ENCODE data around the gene CCDC107. TPM values are rescaled to one million over a fixed set of nuclear protein-coding genes. Genes with fewer than 3 reads are reported as not detected.
A peak's percentile ranks its signal among the peaks of the same experiment; 100 is the strongest.

The CCDC107 gene
- 10 to 100 TPM; 14.6 to 29.8 (median 19.1) TPM for total RNA-seq
- polyA plus RNA-seq = 10 to 100 TPM; 15.0 to 17.8 TPM
- long read RNA-seq, donor 1, transcript CCDC107-206 (5 exons, 1,242 nt) = major isoform, 24 of 58 reads
- long read RNA-seq, donor 1, transcript CCDC107-204 (6 exons, 1,173 nt) = minor isoform, 10 of 58 reads
- long read RNA-seq, donor 1, transcript CCDC107-202 (4 exons, 1,016 nt) = minor isoform, 10 of 58 reads
- long read RNA-seq, donor 1, partial matches to known transcripts = 2 of 58 reads
- long read RNA-seq, donor 1, other reads (novel, unspliced or antisense) = 10 of 58 reads
- long read RNA-seq, donor 2, transcript CCDC107-206 (5 exons, 1,242 nt) = major isoform, 9 of 27 reads
- long read RNA-seq, donor 2, partial matches to known transcripts = 0 of 27 reads
- long read RNA-seq, donor 2, other reads (novel, unspliced or antisense) = 11 of 27 reads
- long read RNA-seq, donor 3, transcript CCDC107-204 (6 exons, 1,173 nt) = minor isoform, 7 of 39 reads
- long read RNA-seq, donor 3, transcript CCDC107-206 (5 exons, 1,242 nt) = major isoform, 16 of 39 reads
- long read RNA-seq, donor 3, partial matches to known transcripts = 3 of 39 reads
- long read RNA-seq, donor 3, other reads (novel, unspliced or antisense) = 9 of 39 reads

DNA sequence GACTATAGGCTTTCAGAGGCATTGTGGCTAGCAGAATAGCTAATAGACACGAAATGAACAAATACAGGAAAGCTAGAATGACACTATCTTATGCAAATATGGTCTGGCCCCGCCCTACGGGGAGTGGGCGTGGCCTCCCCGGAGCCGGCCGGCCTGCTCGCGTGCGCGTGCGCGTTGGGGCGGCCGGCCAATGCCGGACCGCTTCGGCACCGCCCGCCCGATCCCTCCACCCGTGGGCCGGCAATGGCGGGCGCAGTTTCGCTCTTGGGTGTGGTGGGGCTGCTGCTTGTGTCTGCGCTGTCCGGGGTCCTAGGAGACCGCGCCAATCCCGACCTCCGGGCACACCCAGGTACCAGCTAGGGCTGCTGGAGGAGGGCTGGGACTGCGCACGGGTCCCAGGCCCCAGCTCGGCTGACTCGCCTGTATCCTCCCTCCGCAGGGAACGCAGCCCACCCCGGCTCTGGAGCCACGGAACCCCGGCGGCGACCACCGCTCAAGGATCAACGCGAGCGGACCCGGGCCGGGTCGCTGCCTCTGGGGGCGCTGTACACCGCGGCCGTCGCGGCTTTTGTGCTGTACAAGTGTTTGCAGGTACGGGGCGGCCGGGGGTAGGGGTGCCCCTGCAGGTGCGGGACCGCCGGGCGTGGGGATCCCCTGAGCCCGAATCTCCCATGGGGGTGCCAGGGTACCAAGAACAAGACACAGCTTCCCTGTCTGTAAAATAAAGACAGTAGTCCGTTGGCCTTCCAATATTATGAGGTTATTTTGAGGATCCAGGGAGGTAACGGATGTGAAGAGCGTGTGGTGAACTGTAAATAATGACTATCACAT lies at the start of gene CCDC107:
Gene CCDC107, plus strand, starts transcription at position 156 of the 831 bp plus-strand sequence. Its CDS starts 88 bp downstream, at position 244.
- 0 to 1% (median 0%) methylated on average over 56 to 67 of the region's 67 CpGs for WGBS, 3 donors
- no peaks in the 10 kb centered on the region for H3K27me3 ChIP-seq
- no peaks in the 10 kb centered on the region for H3K9me3 ChIP-seq
- no peaks in the 10 kb centered on the region for H3K36me3 ChIP-seq
- H3K4me3 ChIP-seq = peak within 1 kb of the TSS; percentile 94
- H3K4me1 ChIP-seq (ENCODE audit: insufficient read depth) = no peaks in the 10 kb centered on the region
- peak; percentile 86 to 92 (median 90) for DNase-seq
- intact Hi-C loops (cut with DNase I) = loop anchor here in 2 of 4 donors (2.0 to 10.0 kb wide), 4 partner anchors 30 to 164 kb away; partner anchors contain the start of genes RUSC2 (in 1 of the 2) and TPM2 (in 1 of the 2)
- peak within 1 kb of the TSS; percentile 81 to 97 for H3K27ac ChIP-seq
- peak; percentile 92 for TF ChIP-seq POLR2A (IDR thresholded peaks at IDR 0.05)
- TF ChIP-seq, protein P1, sequence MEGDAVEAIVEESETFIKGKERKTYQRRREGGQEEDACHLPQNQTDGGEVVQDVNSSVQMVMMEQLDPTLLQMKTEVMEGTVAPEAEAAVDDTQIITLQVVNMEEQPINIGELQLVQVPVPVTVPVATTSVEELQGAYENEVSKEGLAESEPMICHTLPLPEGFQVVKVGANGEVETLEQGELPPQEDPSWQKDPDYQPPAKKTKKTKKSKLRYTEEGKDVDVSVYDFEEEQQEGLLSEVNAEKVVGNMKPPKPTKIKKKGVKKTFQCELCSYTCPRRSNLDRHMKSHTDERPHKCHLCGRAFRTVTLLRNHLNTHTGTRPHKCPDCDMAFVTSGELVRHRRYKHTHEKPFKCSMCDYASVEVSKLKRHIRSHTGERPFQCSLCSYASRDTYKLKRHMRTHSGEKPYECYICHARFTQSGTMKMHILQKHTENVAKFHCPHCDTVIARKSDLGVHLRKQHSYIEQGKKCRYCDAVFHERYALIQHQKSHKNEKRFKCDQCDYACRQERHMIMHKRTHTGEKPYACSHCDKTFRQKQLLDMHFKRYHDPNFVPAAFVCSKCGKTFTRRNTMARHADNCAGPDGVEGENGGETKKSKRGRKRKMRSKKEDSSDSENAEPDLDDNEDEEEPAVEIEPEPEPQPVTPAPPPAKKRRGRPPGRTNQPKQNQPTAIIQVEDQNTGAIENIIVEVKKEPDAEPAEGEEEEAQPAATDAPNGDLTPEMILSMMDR (IDR thresholded peaks at IDR 0.05) = peak; percentile 51 to 80 (median 77)
- TF ChIP-seq EP300 (IDR thresholded peaks at IDR 0.05) = no peak

DNA sequence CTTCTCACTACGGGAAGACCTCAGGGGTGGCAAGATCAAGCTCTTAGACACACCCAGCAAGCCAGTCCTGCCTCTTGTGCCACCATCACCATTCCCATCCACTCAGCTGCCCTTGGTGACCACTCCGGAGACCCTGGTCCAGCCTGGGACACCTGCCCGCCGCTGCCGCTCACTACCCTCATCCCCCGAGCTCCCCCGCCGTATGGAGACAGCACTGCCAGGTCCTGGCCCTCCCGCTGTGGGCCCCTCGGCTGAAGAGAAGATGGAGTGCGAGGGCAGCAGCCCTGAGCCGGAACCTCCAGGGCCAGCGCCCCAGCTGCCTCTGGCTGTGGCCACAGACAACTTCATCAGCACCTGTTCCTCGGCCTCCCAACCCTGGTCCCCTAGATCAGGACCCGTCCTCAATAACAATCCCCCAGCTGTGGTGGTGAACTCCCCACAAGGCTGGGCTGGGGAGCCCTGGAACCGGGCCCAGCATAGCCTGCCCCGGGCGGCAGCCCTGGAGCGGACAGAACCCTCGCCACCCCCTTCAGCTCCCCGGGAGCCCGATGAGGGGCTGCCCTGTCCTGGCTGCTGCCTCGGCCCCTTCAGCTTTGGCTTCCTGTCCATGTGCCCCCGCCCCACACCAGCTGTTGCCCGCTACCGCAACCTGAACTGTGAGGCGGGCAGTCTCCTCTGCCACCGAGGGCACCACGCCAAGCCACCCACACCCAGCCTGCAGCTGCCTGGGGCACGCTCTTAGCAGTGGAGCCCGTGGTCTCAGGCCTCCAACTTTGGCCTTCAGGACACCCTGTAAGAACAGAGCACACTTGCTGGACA lies 48.9 kb upstream of the CCDC107 start:
- DNase-seq = no peak
- intact Hi-C loops (cut with DNase I) = loop anchor here in 1 of 4 donors (5.0 kb wide), 1 partner anchor 38 kb away; no protein-coding TSS in a partner anchor
- Histone ChIP-seq H3K27ac (no peak overlapping the region), H3K4me1 (ENCODE audit: insufficient read depth) (peaks cover 5% of the 10 kb centered on the region), H3K27me3 (no peaks in the 10 kb centered on the region), H3K9me3 (no peaks in the 10 kb centered on the region), H3K4me3 (no peak overlapping the region), H3K36me3 (no peaks in the 10 kb centered on the region)
- WGBS, 3 donors = 83 to 85% (median 84%) methylated on average over 24 to 31 of the region's 31 CpGs
- TF ChIP-seq POLR2A (IDR thresholded peaks at IDR 0.05) (no peak), EP300 (IDR thresholded peaks at IDR 0.05) (no peak)
- TF ChIP-seq, protein P1 (IDR thresholded peaks at IDR 0.05) = no peak

GRCh38 chr9:35609820-35610163 lies 48.3 kb upstream of the CCDC107 start:
- TF ChIP-seq EP300 (IDR thresholded peaks at IDR 0.05) (no peak), POLR2A (IDR thresholded peaks at IDR 0.05) (no peak)
- TF ChIP-seq, protein P1 (IDR thresholded peaks at IDR 0.05) = no peak
- WGBS, 3 donors = 71 to 80% (median 72%) methylated on average over 13 of the region's 13 CpGs
- Histone ChIP-seq H3K4me3 (no peak overlapping the region), H3K9me3 (no peaks in the 10 kb centered on the region), H3K4me1 (ENCODE audit: insufficient read depth) (peaks cover 5% of the 10 kb centered on the region), H3K36me3 (no peaks in the 10 kb centered on the region), H3K27me3 (no peaks in the 10 kb centered on the region), H3K27ac (no peak overlapping the region)
- DNase-seq = no peak
- intact Hi-C loops (cut with DNase I) = loop anchor here in 1 of 4 donors (5.0 kb wide), 1 partner anchor 38 kb away; no protein-coding TSS in a partner anchor

Data from ovary (tissue), 10 donors.